HS-27A (cell line): ENCODE results near the gene SREBF2.
"Not testable (repeated sequence)": the region's sequence is repeated elsewhere in the genome, so short reads cannot be mapped to it uniquely, and the experiment has no call there.

ENCODE experiments used
- DNase-seq: peaks from one replicate; pipeline ENCODE4 v3.0.0-alpha.2; 2012; ENCODE audit warnings: low read depth, missing footprints

Gene SREBF2

DNA sequence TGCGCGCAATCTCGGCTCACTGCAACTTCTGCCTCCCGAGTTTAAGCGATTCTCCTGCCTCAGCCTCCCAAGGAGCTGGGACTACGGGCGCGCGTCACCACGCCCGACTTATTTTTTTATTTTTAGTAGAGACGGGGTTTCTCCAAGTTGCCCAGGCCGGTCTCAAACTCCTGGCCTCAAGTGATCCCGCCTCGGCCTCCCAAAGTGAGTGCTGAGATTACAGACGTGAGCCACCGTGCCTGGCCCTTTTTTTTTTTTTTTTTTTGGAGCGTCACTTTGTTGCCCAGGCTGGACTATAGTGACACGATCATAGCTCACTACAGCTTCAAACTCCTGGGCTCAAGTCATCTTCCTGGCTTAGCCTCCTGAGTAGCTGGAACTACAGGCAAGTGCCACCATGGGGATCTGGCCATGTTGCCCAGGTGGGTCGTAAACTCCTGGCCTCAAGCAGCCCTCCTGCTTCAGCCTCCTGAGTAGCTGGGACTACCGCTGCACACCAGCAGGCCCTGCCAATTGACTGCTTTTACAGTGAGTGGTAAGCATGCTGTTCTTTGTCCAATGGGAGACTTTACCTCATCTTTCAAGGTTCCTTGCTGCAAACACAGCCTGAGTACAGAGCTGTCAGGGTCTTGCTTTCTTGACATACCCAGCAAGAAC lies 114.6 kb downstream of the SREBF2 start:
- DNase-seq: no peak

DNA sequence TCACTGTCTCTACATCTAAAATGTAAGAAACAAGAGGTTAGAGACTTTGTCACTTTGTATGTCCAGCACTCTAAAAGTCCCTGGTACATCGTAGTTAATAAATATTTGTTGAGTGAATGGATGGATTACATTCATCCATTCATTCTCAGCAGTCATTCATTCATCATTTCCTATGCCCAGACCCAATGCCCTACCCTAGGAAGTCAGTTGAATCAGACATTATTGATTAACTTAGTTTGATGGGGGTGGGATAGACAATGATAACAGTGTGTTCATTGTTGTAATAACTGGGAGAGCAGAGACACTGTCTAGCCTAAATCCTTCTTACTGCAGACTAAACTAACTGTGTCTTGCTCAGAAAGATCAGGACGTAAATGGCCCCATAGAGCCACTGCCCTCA lies 115.2 kb downstream of the SREBF2 start:
- no peak for DNase-seq

GRCh38 chr22:41948928-41949296 lies 116.0 kb downstream of the SREBF2 start:
- not testable (repeated sequence) for DNase-seq

- no peak for DNase-seq
These were observed 116.5 kb downstream of the SREBF2 start for GRCh38 chr22:41949297-41949965.

DNA sequence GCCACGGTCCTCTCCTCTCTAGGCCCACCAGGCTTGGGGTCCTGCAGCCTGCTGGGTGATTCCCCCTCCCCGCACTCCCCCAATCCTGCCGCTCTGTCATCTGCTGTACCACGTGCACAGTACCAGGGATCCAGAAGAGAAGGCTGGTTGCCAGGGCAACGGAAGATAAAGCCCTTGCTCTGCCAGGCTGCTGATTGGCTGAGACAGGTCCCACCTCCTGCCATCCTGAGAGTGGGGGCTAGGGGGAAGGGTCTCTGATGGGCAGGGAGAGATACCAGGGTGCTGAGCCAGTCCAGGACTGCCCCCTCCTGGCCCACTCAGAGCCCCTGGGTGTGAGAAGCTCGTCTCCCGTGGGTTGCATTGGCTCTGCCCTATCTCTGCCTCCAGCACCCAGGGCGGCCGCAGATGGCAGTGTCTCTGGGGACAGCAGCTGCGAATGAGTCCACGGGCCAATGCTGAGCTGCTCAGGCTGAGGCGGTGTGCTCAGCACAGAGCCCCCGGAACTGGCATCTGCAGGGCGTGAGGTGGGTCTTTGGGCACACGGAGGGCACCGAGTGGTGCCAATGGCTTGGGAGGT lies 119.1 kb downstream of the SREBF2 start, which contains the start of gene SMIM45:
Gene SMIM45 (plus strand): TSS at position 253 of the 577 bp plus-strand sequence.
- no peak for DNase-seq

- no peak for DNase-seq
These were observed 119.8 kb downstream of the SREBF2 start for GRCh38 chr22:41952713-41953112.
